Measurements from ENCODE around the gene ZNF341. TPM values are rescaled to one million over a fixed set of nuclear protein-coding genes. Genes with fewer than 3 reads are reported as not detected.

The ZNF341 gene
- total and polyA plus RNA-seq, 2 experiments from 2014 or later: 4.3 to 6.1 TPM

GRCh38 chr20:33733654-33734576, 2.1 kb downstream of the ZNF341 start (continued):
- TF ChIP-seq REST (IDR thresholded peaks at IDR 0.05; ENCODE audit: unreplicated experiment) (no peak), CTCF (conservative IDR thresholded peaks at IDR 0.05; ENCODE audit: low read depth in 2 of 2) (no peak), STAT1 (IDR thresholded peaks at IDR 0.05; ENCODE audit: unreplicated experiment) (no peak), ETS1 (IDR thresholded peaks at IDR 0.05) (no peak), ZNF114 (CRISPR knock-in tag; IDR thresholded peaks at IDR 0.05) (no peak)

GRCh38 chr20:33736962-33737361, 5.2 kb downstream of the ZNF341 start:
- Histone ChIP-seq H3K4me3 (no peak overlapping the region), H4K20me1 (replicated peaks; ENCODE audit: insufficient read depth) (no peaks in the 10 kb centered on the region), H3K9me2 (ENCODE audit: insufficient read depth) (no peaks in the 10 kb centered on the region), H3K36me3 (ENCODE audit: insufficient read depth) (no peaks in the 10 kb centered on the region), H3F3A (replicated peaks; ENCODE audit: low read depth) (peaks cover 6% of the 10 kb centered on the region; the same call in 1 of the 2 replicates), H3K4me1 (ENCODE audit: insufficient read depth) (peaks cover 22% of the 10 kb centered on the region), H3K4me2 (no peak overlapping the region), H3K27me3 (ENCODE audit: insufficient read depth) (no peaks in the 10 kb centered on the region), H2AFZ (no peak overlapping the region), H3K79me2 (replicated peaks; ENCODE audit: insufficient read depth) (no peaks in the 10 kb centered on the region), H3K27ac (ENCODE audit: low read depth) (no peak overlapping the region)
- no peak overlapping the region for H3K4me3 Mint-ChIP-seq
- no peak for TF ChIP-seq ETS1 (IDR thresholded peaks at IDR 0.05)
- TF ChIP-seq STAT1 (IDR thresholded peaks at IDR 0.05; ENCODE audit: unreplicated experiment): no peak
- no peak for TF ChIP-seq EZH2 (IDR thresholded peaks at IDR 0.05; ENCODE audit: low read depth, unreplicated experiment)
- no peak for TF ChIP-seq REST (IDR thresholded peaks at IDR 0.05; ENCODE audit: unreplicated experiment)
- TF ChIP-seq POLR2AphosphoS5 (IDR thresholded peaks at IDR 0.05; ENCODE audit: low read depth): no peak
- no peak for TF ChIP-seq CREB1 (CRISPR knock-in tag; IDR thresholded peaks at IDR 0.05; ENCODE audit: low read depth)
- peaks cover 15% of the 10 kb centered on the region for H3K27me3 Mint-ChIP-seq (ENCODE audit: insufficient read depth, low read depth, poor library complexity)
- H3K36me3 Mint-ChIP-seq (ENCODE audit: low read depth): peaks cover 25% of the 10 kb centered on the region
- no peak overlapping the region for H3K27ac Mint-ChIP-seq
- no peak for DNase-seq (ENCODE audit: low spot score)
- ATAC-seq: no peak
- peaks cover 21% of the 10 kb centered on the region for H3K9me3 Mint-ChIP-seq
- H3K4me1 Mint-ChIP-seq: peaks cover 20% of the 10 kb centered on the region

Data from GM23338 (cell line).